ENCODE results near the gene MBLAC1. TPM values are rescaled to one million over a fixed set of nuclear protein-coding genes. Genes with fewer than 3 reads are reported as not detected.
A peak's percentile ranks its signal among the peaks of the same experiment; 100 is the strongest.

MBLAC1 gene, protein sequence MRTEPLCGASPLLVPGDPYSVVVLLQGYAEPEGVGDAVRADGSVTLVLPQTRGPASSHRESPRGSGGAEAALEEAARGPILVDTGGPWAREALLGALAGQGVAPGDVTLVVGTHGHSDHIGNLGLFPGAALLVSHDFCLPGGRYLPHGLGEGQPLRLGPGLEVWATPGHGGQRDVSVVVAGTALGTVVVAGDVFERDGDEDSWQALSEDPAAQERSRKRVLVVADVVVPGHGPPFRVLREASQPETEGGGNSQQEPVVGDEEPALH
- total RNA-seq (1 to 10 TPM; 2.1 to 2.8 TPM), polyA plus RNA-seq (ENCODE audit: insufficient read length in 6 of 6) (1 to 10 TPM; 1.2 to 2.0 (median 1.6) TPM)
- long read RNA-seq, donor 1, partial matches to known transcripts, result 0 of 2 reads
- long read RNA-seq, donor 1, other reads (novel, unspliced or antisense), result 0 of 2 reads
- long read RNA-seq, donor 2, partial matches to known transcripts, result 0 of 1 reads
- long read RNA-seq, donor 2, other reads (novel, unspliced or antisense), result 0 of 1 reads
- long read RNA-seq, donor 3, result 0 reads
- long read RNA-seq, donor 4, result 0 reads
- long read RNA-seq, donor 5, partial matches to known transcripts, result 0 of 2 reads
- long read RNA-seq, donor 5, other reads (novel, unspliced or antisense), result 0 of 2 reads
- long read RNA-seq, donor 6, result 0 reads
- long read RNA-seq, donor 7, result 0 reads
- long read RNA-seq, donor 8, partial matches to known transcripts, result 0 of 2 reads
- long read RNA-seq, donor 8, other reads (novel, unspliced or antisense), result 0 of 2 reads
- long read RNA-seq, donor 9, result 0 reads
- long read RNA-seq, donor 10, partial matches to known transcripts, result 0 of 4 reads
- long read RNA-seq, donor 10, other reads (novel, unspliced or antisense), result 1 of 4 reads
- long read RNA-seq, donor 11, partial matches to known transcripts, result 8 of 12 reads
- long read RNA-seq, donor 11, other reads (novel, unspliced or antisense), result 0 of 12 reads
- long read RNA-seq, donor 12, partial matches to known transcripts, result 0 of 1 reads
- long read RNA-seq, donor 12, other reads (novel, unspliced or antisense), result 0 of 1 reads

DNA sequence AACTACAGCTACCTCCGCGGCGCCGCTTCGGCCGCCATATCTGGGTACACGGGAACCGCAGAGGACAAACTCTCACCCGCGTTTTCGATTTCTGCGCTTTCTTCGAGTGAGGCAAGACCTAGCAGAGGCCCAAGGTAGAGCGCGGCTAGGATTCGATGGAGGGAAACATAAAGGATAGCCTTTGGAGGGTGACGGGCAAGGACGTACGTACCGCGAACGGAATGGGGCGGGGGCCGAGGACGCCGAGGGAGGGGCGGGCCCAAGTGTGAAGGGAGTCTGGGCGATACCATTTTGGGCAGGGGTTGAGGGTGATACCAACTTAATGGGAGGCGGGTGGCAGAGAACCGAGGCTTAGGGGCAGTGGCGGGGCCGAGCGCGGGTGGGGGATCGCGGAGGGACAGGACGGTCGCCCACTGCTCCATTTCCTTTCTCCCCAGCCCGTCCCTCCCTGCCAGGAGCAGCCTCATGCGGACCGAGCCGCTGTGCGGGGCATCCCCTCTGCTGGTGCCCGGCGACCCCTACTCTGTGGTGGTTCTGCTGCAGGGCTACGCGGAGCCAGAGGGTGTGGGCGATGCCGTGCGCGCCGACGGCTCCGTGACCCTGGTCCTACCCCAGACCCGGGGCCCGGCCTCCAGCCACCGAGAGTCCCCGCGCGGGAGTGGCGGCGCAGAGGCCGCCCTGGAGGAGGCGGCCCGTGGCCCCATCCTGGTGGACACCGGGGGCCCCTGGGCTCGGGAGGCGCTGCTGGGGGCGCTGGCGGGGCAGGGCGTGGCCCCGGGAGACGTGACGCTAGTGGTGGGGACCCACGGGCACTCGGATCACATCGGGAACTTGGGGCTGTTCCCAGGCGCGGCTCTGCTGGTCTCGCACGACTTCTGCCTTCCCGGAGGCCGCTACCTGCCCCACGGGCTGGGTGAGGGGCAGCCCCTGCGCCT is at the start of gene MBLAC1:
Gene MBLAC1 (plus strand): TSS at position 37 of the 935 bp plus-strand sequence. CDS start 429 bp downstream, at position 466.
- ATAC-seq (peak; percentile 96), DNase-seq (peak; percentile 91 to 95 (median 92))
- H3K27me3 ChIP-seq, result no peaks in the 10 kb centered on the region
- no peaks in the 10 kb centered on the region for H3K9me3 ChIP-seq
- peaks cover 5 to 39% of the 10 kb centered on the region in 2 donors for H3K4me1 ChIP-seq
- TF ChIP-seq, protein P1, sequence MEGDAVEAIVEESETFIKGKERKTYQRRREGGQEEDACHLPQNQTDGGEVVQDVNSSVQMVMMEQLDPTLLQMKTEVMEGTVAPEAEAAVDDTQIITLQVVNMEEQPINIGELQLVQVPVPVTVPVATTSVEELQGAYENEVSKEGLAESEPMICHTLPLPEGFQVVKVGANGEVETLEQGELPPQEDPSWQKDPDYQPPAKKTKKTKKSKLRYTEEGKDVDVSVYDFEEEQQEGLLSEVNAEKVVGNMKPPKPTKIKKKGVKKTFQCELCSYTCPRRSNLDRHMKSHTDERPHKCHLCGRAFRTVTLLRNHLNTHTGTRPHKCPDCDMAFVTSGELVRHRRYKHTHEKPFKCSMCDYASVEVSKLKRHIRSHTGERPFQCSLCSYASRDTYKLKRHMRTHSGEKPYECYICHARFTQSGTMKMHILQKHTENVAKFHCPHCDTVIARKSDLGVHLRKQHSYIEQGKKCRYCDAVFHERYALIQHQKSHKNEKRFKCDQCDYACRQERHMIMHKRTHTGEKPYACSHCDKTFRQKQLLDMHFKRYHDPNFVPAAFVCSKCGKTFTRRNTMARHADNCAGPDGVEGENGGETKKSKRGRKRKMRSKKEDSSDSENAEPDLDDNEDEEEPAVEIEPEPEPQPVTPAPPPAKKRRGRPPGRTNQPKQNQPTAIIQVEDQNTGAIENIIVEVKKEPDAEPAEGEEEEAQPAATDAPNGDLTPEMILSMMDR (IDR thresholded peaks at IDR 0.05), result no peak
- intact Hi-C loops (cut with DNase I), result no loop called here
- no peaks in the 10 kb centered on the region for H3K36me3 ChIP-seq
- peak within 1 kb of the TSS; percentile 93 to 96 for H3K4me3 ChIP-seq
- H3K27ac ChIP-seq, result peak within 1 kb of the TSS; percentile 96 to 97

DNA sequence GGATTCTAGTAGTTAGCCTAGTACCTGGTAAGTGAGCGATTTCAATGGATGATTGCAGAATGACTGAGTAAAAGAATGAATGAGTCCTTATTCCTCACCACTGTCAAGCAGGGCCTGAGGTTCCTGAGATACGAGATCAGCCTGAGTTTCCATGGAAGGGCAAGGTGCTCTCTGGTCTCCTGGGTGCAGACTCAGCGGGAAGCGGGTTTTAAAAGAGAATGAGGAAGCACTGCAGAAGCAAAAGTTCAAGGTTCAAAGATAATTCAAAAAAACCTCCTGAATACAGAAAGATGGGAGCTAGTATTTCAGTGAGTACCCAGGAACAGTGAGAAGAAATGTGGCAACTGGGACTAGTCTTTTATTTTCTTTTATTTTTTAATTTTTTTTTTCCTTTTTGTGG is 49.6 kb upstream of the MBLAC1 start:
- no peaks in the 10 kb centered on the region for H3K27me3 ChIP-seq
- DNase-seq, result no peak
- peaks cover 8 to 72% of the 10 kb centered on the region in 2 donors for H3K36me3 ChIP-seq
- no peak for ATAC-seq
- TF ChIP-seq, protein P1 (IDR thresholded peaks at IDR 0.05), result no peak
- peaks cover 0 to 8% of the 10 kb centered on the region in 2 donors for H3K9me3 ChIP-seq
- intact Hi-C loops (cut with DNase I), result no loop called here
- no peak overlapping the region for H3K27ac ChIP-seq
- peaks cover 14 to 34% of the 10 kb centered on the region in 2 donors for H3K4me1 ChIP-seq
- no peak overlapping the region for H3K4me3 ChIP-seq

DNA sequence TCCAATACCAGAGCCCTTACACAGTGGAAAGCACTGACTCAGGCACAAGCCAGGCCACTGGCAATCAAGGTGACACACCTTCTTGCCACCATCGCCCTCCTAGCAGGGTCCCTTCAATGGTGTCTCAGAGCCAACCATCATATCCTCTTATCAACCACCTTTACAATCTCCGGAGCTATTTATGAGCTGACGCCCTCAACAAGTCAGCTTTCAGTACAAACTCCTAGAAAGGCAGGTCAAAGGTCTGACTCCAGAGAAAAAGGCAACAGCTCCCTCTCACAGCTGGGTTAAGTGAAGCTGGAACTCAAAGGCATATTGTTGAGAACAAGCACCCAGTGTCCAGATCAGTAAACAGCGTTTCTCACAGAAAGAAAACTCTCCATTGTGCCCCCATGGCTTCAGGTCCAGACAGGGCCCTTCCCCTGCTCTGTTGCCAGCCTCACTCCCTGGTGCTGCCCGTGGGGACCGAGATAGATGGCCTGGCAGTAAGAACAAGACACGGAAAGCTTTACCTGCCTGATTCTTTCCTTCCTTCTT is 47.7 kb upstream of the MBLAC1 start:
- intact Hi-C loops (cut with DNase I), result no loop called here
- peaks cover 6 to 53% of the 10 kb centered on the region in 2 donors for H3K36me3 ChIP-seq
- no peaks in the 10 kb centered on the region for H3K9me3 ChIP-seq
- no peak overlapping the region for H3K4me3 ChIP-seq
- no peaks in the 10 kb centered on the region for H3K27me3 ChIP-seq
- ATAC-seq, result no peak
- H3K4me1 ChIP-seq, result peaks cover 14 to 41% of the 10 kb centered on the region in 2 donors
- TF ChIP-seq, protein P1 (IDR thresholded peaks at IDR 0.05), result no peak
- no peak for DNase-seq
- H3K27ac ChIP-seq, result no peak overlapping the region

DNA sequence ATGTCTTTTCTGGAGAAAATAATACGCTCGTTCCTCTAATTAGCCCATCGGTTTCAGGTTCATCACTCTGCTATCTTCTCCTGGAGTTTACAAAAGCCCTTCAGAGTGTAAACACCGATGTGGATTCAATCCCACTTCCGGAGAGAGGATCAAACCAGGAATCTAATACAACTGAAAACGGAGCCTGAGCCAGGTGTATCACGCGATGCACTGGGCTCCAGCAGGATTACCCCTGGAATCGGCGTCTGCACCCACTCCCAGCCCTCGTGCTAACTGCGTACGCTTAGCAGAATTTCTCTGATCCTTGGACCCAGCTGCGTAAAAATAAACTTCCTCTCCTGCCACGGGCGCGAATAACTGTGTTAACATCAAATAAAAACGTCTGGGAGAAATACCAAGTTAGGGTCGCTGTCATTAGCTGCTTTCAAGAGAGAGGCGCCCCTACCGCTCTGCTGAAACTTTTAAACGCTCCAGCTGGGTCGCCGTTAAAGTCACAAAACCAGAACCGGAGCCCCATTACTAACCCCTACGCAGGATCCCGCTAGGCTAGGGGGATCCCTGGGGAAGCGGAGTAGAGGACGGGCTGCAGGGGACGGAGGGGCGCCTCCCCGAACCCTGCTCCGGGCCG is 45.7 kb upstream of the MBLAC1 start:
- ATAC-seq, result peak; percentile 17
- H3K4me3 ChIP-seq, result peak overlapping the region; percentile 94 to 98
- TF ChIP-seq, protein P1 (IDR thresholded peaks at IDR 0.05), result no peak
- H3K9me3 ChIP-seq, result no peaks in the 10 kb centered on the region
- H3K4me1 ChIP-seq, result peaks cover 14 to 41% of the 10 kb centered on the region in 2 donors
- peaks cover 0 to 34% of the 10 kb centered on the region in 2 donors for H3K36me3 ChIP-seq
- H3K27ac ChIP-seq, result peak overlapping the region; percentile 74 to 88
- intact Hi-C loops (cut with DNase I), result no loop called here
- no peak for DNase-seq
- no peaks in the 10 kb centered on the region for H3K27me3 ChIP-seq

Data from left lung (tissue), 14 donors.